ENCODE data around the gene PPM1J.

- TF ChIP-seq, protein P1, sequence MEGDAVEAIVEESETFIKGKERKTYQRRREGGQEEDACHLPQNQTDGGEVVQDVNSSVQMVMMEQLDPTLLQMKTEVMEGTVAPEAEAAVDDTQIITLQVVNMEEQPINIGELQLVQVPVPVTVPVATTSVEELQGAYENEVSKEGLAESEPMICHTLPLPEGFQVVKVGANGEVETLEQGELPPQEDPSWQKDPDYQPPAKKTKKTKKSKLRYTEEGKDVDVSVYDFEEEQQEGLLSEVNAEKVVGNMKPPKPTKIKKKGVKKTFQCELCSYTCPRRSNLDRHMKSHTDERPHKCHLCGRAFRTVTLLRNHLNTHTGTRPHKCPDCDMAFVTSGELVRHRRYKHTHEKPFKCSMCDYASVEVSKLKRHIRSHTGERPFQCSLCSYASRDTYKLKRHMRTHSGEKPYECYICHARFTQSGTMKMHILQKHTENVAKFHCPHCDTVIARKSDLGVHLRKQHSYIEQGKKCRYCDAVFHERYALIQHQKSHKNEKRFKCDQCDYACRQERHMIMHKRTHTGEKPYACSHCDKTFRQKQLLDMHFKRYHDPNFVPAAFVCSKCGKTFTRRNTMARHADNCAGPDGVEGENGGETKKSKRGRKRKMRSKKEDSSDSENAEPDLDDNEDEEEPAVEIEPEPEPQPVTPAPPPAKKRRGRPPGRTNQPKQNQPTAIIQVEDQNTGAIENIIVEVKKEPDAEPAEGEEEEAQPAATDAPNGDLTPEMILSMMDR (IDR thresholded peaks at IDR 0.05) = no peak
- no peak for TF ChIP-seq POLR2A (IDR thresholded peaks at IDR 0.05)
Measured at GRCh38 chr1:112710586-112710985, 4.5 kb downstream of the PPM1J start.

All from thyroid gland (tissue), 4 donors.